Endometrium (tissue), 2 donors: ENCODE data around the gene DUSP10.
A peak's percentile ranks its signal among the peaks of the same experiment; 100 is the strongest.

Source experiments
- FAIRE-seq: peaks from 2 replicates; lab custom pipeline; 2012; peaks lifted over from hg19 to GRCh38; lab: Jason Lieb, UNC
- donor health status: control.
- donor health status: control.

The DUSP10 gene

DNA sequence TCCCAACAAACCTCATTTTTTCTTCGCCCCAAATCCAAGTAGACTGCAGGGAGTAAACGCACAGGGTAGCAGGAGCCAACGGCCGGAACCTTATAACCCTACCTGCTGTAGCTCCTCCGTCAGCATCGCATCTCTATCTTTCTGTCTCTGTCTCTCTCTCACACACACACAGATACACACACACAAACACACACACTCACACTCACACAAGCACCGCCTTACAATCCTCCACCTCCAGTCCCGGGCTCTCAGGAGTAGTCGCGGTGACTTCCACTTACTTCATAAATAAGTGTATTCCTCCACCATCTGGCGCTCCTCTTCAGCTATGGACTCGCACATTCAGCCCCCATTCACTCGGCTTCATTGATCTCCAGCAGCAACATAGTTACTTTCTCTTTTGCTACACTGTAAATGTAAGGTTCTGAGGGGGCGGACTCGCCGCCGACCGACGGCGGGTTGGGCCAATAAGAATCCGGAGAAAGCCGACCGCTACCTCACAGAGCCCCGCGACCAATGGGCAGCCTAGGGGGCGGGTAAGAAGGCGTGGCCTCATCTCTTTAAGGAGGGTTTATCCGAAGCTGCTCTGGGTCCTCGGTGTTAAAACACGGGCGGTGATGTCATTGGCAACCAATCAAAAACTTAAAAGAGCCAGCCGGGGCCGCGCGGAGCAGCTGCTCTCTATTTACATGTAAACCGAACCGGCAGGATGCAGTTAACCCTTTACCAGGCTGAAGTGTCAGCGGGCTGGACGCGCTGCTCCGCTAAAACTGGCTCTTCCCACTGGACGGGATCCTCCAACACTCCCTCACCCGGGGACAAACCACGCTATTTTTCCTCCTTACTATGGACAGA is at the start of gene DUSP10:
TSS of gene DUSP10 (minus strand) at position 387 of the 852 bp plus-strand sequence. CDS start 2,345 bp downstream, outside the sequence.
- FAIRE-seq, result peak; percentile 99

DNA sequence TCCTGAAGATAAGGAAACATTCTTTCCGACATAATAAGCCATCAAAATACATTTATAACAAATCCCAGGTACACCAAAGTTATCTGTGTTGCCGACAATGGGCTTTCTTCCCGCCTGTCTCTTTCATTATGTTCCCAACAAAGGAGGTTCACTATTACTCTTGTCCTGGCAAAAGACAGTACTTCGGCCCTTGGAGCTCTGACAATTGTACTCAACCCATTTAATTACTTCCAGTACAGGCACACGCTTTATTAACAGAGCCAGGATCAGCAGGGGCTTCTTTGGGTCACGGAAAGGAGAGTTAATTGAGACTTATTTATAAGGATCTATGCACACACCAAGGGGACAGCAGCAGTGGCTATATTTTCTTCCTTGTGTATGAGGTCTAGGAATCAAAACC is 46.6 kb upstream of the DUSP10 start:
- no peak for FAIRE-seq

DNA sequence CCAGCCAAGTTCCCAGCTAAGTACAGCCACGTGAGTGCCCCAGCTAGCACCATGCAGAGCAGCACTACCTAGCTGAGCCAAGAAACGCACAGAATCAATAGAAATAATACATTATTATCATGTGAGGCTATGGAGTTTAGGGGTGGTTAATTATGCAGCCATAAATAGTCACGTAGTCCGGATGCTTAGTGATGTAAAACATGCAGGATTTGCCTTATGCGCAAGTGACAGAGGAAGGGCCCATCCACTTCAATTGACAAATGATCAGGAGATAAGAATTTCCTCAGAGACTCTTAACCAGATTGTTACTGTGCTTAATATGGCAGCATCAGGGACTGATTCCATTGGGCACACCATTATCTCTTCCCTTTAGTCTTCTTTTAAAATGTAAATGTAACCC is 44.8 kb upstream of the DUSP10 start:
- FAIRE-seq, result no peak

DNA sequence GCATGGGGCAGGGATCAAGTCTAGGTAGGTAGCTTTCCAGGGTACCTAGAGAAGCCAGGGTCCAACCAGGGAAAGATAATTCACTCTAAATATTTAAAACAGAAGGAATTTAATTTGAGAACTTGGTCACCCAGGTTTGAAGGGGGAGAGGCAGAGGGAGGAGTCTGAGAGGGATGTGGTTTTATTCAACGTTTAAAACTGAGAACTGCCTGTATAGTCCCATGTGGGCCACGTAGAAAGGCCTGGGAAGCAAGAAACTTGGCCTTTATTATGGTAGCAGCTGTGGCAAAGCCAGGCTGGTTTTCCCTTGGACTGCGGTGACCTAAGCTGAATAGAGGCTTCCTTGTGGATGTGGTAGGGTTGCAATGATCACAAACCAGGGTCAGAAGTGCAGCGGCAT is 42.0 kb upstream of the DUSP10 start:
- no peak for FAIRE-seq

DNA sequence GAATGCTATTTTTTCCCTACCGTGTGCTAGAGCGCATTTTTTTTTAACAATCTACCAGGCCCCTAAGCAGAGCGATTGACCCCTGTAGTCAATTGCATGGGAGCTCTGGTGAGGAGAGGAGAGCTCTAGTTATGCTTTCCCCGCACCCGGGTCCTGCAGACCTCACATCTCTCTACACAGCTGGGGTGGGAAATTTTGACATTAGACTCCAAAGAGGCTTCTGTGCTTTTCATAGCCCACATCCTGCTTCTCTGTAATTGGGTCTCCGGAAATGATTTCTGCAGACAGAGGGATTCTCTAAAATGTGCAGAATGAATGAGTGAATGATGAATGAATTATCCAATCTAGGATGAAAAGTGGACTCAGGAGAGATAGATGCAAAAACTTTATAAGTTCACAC is 41.5 kb upstream of the DUSP10 start:
- FAIRE-seq, result no peak

- FAIRE-seq, result no peak
These were observed 41.1 kb upstream of the DUSP10 start for GRCh38 chr1:221782970-221783369.

GRCh38 chr1:221782477-221782876 is 40.6 kb upstream of the DUSP10 start:
- FAIRE-seq, result no peak

- no peak for FAIRE-seq
These were observed 39.3 kb upstream of the DUSP10 start for GRCh38 chr1:221781102-221781755.

GRCh38 chr1:221780175-221780574 is 38.3 kb upstream of the DUSP10 start:
- FAIRE-seq, result no peak

GRCh38 chr1:221779771-221780170 is 37.9 kb upstream of the DUSP10 start:
- FAIRE-seq, result no peak

DNA sequence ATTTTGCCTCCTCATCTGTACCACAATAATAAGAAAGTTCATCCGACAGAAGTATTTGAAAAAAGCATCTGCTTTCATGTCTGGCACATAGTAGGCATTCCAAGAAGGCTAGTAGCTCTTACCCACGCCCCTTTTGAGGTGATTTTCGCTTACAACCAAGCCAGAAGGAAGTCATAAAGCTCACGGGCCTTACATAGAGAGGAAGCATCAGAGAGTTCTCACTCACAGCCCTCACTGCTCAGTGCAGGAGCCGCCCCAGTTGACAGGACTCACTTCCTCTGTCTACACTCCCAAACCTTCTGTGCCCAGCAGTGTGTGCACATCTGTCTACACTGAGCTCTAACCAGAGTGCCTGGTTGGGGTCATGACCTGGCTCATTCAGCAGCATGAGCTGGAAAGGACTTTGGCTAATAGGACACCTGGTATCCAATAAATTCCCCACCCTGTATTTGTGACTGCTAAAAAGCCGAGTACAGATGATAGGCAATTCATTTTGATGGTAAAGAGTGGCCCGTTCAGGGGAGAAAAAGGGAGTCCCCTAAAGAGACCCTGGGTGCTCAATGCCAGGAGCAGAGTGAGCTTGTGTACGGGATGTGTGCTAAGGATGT is 36.8 kb upstream of the DUSP10 start:
- FAIRE-seq, result no peak

- no peak for FAIRE-seq
These were observed 36.2 kb upstream of the DUSP10 start for GRCh38 chr1:221778125-221778524.

- no peak for FAIRE-seq
These were observed 35.7 kb upstream of the DUSP10 start for GRCh38 chr1:221777431-221778072.

GRCh38 chr1:221776495-221777301 is 34.8 kb upstream of the DUSP10 start:
- no peak for FAIRE-seq

DNA sequence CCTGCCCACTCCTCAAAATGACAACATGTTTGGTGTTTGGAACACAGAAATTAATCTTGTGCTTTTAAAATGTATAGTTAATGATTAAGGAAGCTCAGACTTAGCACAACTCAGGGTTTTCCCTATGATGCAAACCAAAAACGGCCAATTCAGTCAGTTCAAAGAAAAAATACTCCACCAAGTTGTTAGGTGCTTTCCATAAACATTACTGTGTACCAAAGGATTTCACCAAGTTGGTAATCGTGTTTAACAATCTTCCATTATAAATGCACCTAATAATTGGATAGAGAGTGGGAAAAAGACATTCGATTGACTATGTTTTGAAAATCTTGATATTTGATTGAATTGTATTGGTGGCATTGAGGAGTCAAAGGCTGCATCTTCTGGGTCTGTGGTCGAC is 33.3 kb upstream of the DUSP10 start:
- FAIRE-seq, result no peak

GRCh38 chr1:221774054-221774842 is 32.4 kb upstream of the DUSP10 start:
- no peak for FAIRE-seq

- FAIRE-seq, result no peak
These were observed 31.5 kb upstream of the DUSP10 start for GRCh38 chr1:221773383-221773782.

DNA sequence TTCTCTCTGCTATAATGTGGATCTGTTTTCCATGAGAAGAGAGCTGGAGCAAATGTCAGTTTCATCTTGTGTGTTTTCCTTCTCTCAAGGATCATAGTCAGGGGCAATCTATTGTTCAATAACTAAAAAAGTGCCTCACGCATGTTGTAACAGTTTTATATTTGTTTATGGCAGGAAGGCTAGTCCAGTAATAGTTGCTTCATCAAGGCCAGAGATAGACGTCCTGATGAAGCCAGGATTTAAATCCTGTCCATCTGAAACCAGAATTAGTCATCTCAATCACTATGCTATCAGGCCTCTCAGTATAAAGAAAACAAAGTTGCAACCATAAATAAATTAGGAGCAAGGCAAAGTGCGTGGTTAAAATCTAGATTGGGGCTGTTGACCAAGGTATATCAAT is 30.2 kb upstream of the DUSP10 start:
- FAIRE-seq, result no peak

DNA sequence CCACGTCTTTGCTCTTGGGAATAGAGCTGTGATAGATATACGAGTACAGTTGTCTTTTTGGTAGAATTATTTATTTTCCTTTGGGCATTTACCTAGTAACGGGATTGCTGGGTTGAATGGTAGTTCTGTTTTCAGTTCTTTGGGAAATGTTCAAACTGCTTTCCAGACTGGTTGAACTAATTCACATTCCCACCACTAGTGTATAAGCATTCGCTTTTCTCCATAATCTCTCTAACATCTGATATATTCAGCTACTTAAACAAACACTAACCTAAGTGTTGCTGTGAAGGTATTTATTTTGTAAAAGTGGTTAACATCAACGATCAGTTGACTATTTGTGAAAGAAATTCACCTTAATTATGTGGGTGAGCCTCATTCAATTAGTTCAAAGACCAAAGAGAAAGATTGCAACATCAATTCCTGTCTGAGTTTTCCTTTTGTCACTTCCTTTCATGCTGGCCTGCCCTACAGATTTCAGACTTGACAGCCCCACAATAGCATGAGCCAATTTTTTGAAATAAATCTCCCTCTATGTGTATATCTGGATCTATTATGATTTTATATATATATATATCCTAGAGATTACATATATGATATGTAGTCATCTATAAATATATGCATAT is 26.7 kb upstream of the DUSP10 start:
- no peak for FAIRE-seq

DNA sequence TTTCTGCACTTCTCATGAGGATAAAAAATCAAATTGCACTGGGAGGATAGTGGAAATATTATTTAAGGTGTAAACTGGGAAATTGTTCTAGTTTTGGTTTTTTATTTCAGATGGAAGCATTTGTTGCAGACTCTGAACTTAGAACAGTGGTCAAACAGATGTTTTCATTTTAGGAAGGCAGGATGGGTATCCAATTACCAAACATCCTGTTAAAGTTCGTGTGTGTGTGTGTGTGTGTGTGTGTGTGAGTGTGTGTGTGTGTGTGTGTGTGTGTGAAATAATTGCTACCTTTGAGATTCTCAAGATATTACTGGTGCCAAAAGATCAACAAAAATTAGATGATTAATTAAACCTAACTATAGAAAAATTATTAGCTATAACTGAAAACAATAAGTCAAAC is 24.3 kb upstream of the DUSP10 start:
- no peak for FAIRE-seq

DNA sequence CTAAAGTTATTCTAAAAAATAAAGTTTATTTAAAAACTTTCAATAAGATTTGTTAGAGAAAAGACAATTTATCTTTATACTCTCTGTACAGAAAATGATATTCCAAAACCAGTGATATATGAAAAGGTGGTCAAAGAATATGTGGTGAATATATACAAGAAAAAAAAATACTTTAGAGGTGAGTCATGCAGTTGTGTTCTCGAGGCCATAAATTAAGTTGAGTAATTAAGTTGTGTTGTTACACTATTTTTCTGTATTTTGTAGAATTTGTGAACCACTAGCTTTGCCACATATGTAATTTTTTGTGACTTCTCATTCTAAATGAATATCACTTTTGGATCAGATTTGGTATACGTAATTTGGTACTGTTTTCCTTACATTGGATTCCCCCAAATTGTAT is 23.6 kb upstream of the DUSP10 start:
- FAIRE-seq, result peak; percentile 37
